Lower lobe of right lung (tissue), 2 donors: ENCODE results near the gene ZNF511. TPM values are rescaled to one million over a fixed set of nuclear protein-coding genes. Genes with fewer than 3 reads are reported as not detected.

Source experiments
- ATAC-seq, 2 donors: fragments of 200-7000 bp; cut with Tn5 transposase; one replicate each; pipeline ENCODE4 v1.9.1; 2020 to 2022; ENCODE audit warnings: mild to moderate bottlenecking in 2 of 2, moderate library complexity in 2 of 2
- DNase-seq: peaks from one replicate; pipeline ENCODE4 v3.0.0-alpha.2; 2020
- H3K27ac ChIP-seq: fragments of 200-600 bp; one replicate; pipeline ENCODE4 v1.8.0; 2022
- H3K27me3 ChIP-seq: fragments of 200-600 bp; one replicate; pipeline ENCODE4 v1.8.0; 2022; ENCODE audit warnings: low read depth
- H3K36me3 ChIP-seq: fragments of 200-600 bp; one replicate; pipeline ENCODE4 v1.8.0; 2022; ENCODE audit warnings: mild to moderate bottlenecking
- H3K4me1 ChIP-seq: fragments of 200-600 bp; one replicate; pipeline ENCODE4 v1.8.0; 2022
- H3K4me3 ChIP-seq: fragments of 200-600 bp; one replicate; pipeline ENCODE4 v1.8.0; 2022; ENCODE audit warnings: mild to moderate bottlenecking
- H3K9me3 ChIP-seq: fragments of 200-600 bp; one replicate; pipeline ENCODE4 v1.8.0; 2022
- intact Hi-C: fragments of 100-400 bp; cut with DNase I; formaldehyde crosslinking; loops from one replicate; pipeline ENCODE4 v1.11.0; 2022
- total RNA-seq: library from RNA; stranded (reverse); fragmentation: NEBNext Ultra II Directional; extraction: Animal tissue kit (Norgen Biotek cat#: 25700); gene quantifications from one replicate; pipeline ENCODE4 v1.2.1, GENCODE V29; 2021
- TF ChIP-seq, protein P1 (sequence below): fragments of 200-600 bp; IDR thresholded peaks from one replicate; pipeline ENCODE4 v1.8.0; 2022; ENCODE audit warnings: antibody characterized with exemption, mild to moderate bottlenecking
- donor health status: DM: no; HTN: yes; CAD: no; lungs with severe emphysema.

Gene ZNF511
- total RNA-seq, 1 donor from 2014 or later, result 44.8 TPM

DNA sequence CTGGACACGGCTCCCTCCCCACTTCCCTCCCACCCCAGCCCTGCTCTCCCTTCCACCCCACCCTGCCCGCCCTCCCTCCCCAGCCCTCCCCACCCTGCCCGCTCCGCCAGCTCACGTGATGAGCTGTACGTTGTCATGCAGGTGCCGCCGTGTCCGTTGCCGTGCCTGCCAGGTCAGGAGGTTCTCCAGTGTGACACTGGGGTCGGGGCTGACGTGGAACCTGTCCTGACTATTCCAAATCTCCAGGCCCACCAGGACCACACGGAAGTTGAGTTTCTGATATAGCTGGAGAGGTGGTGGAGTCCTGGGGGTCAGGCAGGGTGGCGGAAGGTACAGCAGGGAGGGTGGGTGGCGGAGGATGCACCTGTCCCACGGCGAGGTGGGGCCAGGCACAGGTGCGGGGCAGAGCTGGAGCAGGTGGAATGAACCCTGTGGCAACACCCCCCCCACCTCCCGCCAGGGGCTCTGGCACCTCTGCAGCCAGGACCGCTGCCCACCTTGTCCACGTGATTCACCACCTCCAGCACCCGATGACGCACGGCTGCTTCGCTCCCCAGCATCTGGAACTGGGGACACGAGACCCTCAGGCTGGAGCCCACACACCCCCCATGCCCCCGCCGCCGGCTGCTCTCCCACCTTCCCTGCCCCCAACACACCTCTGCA is 36.3 kb upstream of the ZNF511 start:
- H3K27me3 ChIP-seq, result peaks cover 18% of the 10 kb centered on the region
- no peak overlapping the region for H3K27ac ChIP-seq
- TF ChIP-seq, protein P1, sequence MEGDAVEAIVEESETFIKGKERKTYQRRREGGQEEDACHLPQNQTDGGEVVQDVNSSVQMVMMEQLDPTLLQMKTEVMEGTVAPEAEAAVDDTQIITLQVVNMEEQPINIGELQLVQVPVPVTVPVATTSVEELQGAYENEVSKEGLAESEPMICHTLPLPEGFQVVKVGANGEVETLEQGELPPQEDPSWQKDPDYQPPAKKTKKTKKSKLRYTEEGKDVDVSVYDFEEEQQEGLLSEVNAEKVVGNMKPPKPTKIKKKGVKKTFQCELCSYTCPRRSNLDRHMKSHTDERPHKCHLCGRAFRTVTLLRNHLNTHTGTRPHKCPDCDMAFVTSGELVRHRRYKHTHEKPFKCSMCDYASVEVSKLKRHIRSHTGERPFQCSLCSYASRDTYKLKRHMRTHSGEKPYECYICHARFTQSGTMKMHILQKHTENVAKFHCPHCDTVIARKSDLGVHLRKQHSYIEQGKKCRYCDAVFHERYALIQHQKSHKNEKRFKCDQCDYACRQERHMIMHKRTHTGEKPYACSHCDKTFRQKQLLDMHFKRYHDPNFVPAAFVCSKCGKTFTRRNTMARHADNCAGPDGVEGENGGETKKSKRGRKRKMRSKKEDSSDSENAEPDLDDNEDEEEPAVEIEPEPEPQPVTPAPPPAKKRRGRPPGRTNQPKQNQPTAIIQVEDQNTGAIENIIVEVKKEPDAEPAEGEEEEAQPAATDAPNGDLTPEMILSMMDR, result no peak
- no peaks in the 10 kb centered on the region for H3K9me3 ChIP-seq
- DNase-seq (no peak), ATAC-seq (no peak)
- H3K4me3 ChIP-seq, result no peak overlapping the region
- H3K36me3 ChIP-seq, result peaks cover 29% of the 10 kb centered on the region
- intact Hi-C loops, result no loop called here
- peaks cover 29% of the 10 kb centered on the region for H3K4me1 ChIP-seq

DNA sequence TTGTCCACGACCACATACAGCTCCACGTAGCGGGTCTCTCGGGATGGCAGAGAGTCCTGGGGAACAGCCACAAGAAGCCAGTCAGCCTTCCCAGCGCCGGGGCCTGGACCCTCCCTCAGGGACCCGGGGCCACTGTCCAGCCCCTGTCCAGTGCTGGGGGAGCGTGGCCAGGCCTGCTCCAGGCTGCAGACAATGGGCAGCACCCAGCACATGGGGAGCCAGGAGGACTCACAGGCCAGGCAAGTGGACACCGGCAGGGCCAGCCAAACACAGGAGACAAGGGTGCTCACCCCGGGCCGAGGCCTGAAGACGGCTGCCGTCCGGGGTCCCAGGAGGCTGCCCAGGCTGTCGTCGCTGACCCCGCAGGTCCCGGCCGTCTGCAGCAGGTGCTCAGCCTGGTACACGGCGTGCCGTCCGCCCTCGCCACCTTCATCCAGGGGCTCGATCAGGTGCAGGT is 35.7 kb upstream of the ZNF511 start:
- Histone ChIP-seq H3K4me1 (peaks cover 35% of the 10 kb centered on the region), H3K4me3 (no peak overlapping the region), H3K9me3 (no peaks in the 10 kb centered on the region), H3K27ac (no peak overlapping the region), H3K27me3 (peaks cover 18% of the 10 kb centered on the region), H3K36me3 (peaks cover 29% of the 10 kb centered on the region)
- no peak for ATAC-seq
- DNase-seq, result no peak
- intact Hi-C loops, result no loop called here
- TF ChIP-seq, protein P1, result no peak

DNA sequence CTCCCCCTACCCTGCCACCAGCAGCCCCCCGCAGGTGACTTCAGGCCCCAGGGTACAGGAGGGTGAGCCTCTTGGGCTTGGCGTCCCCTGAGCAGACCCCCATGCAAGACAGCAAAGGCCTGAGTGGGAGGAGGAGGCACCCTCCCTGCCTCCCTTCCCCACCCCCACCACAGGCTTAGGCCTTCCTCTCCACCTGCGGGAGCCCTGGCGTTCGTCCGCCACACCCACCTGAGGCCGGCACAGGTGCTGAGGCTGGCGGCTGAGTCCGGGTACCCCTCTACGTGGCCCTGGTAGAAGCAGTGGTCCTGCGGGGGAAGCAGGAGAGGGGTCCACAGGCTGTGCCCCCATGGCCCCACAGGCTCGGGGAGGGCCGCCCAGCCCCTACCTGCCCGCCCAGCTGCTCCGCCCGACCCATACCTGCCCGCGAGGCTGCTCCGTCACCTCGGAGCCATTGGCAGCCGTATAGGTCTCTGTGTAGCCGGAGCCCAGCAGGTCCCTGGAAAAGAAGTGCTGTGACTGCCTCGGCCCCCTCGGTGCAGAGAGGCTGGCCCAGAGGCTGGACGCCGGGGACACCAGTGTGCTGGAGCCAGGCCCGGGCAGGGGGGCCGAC is 35.1 kb upstream of the ZNF511 start:
- TF ChIP-seq, protein P1, result no peak
- Histone ChIP-seq H3K9me3 (no peaks in the 10 kb centered on the region), H3K4me3 (no peak overlapping the region), H3K36me3 (peaks cover 29% of the 10 kb centered on the region), H3K4me1 (peaks cover 41% of the 10 kb centered on the region), H3K27me3 (peaks cover 18% of the 10 kb centered on the region), H3K27ac (no peak overlapping the region)
- no peak for DNase-seq
- intact Hi-C loops, result no loop called here
- no peak for ATAC-seq

- H3K4me3 ChIP-seq, result peak overlapping the region; percentile 50
- TF ChIP-seq, protein P1, result no peak
- no peaks in the 10 kb centered on the region for H3K9me3 ChIP-seq
- ATAC-seq (peak; percentile 9 to 30), DNase-seq (peak; percentile 67)
- H3K27ac ChIP-seq, result peak overlapping the region; percentile 81
- intact Hi-C loops, result no loop called here
- peaks cover 28% of the 10 kb centered on the region for H3K36me3 ChIP-seq
- peaks cover 46% of the 10 kb centered on the region for H3K4me1 ChIP-seq
- H3K27me3 ChIP-seq, result peaks cover 18% of the 10 kb centered on the region
Measured at GRCh38 chr10:133274751-133275683, 33.7 kb upstream of the ZNF511 start.

- intact Hi-C loops, result no loop called here
- TF ChIP-seq, protein P1, result no peak
- H3K4me3 ChIP-seq, result peak overlapping the region; percentile 50
- ATAC-seq, result peak; percentile 3 to 5
- H3K27ac ChIP-seq, result peak overlapping the region; percentile 81
- peaks cover 18% of the 10 kb centered on the region for H3K27me3 ChIP-seq
- no peak for DNase-seq
- H3K4me1 ChIP-seq, result peaks cover 46% of the 10 kb centered on the region
- peaks cover 27% of the 10 kb centered on the region for H3K36me3 ChIP-seq
- no peaks in the 10 kb centered on the region for H3K9me3 ChIP-seq
Measured at GRCh38 chr10:133275684-133276092, 33.0 kb upstream of the ZNF511 start.
